SU-DHL-6 (cell line): Measurements from ENCODE around the gene ATP7A.

Experiments used
- CTCF ChIP-seq: fragments of 200-600 bp; sonication (generic); IDR thresholded peaks from one replicate; pipeline ENCODE4 v1.5.1; 2017; ENCODE audit warnings: antibody characterized with exemption, mild to moderate bottlenecking, low read length, moderate library complexity; ENCODE audit not compliant: insufficient read depth, poor library complexity, severe bottlenecking
- EZH2phosphoT487 ChIP-seq: fragments of 200-600 bp; sonication (generic), shearing (Covaris generic); conservative IDR thresholded peaks from 2 replicates; pipeline ENCODE4 v1.6.1; 2018; ENCODE audit warnings: mild to moderate bottlenecking, antibody characterized with exemption, low read length, moderate library complexity, mixed read lengths

GRCh38 chrX:78092296-78092695 lies 181.8 kb downstream of the ATP7A start:
- TF ChIP-seq CTCF (no peak), EZH2phosphoT487 (no peak)
